Activated CD4-positive, alpha-beta T cell treated with anti-CD3 and anti-CD28 coated beads, Interleukin-2, amount 50 U/mL, for 24 hours (primary cell): ENCODE measurements around the gene DDA1.

Experiments used
- DNase-seq, 2 donors: peaks; one replicate each; pipeline ENCODE4 v3.0.0-alpha.2; 2020; ENCODE audit warnings: low read depth in 1 of 2, low spot score in 1 of 2

The DDA1 gene

DNA sequence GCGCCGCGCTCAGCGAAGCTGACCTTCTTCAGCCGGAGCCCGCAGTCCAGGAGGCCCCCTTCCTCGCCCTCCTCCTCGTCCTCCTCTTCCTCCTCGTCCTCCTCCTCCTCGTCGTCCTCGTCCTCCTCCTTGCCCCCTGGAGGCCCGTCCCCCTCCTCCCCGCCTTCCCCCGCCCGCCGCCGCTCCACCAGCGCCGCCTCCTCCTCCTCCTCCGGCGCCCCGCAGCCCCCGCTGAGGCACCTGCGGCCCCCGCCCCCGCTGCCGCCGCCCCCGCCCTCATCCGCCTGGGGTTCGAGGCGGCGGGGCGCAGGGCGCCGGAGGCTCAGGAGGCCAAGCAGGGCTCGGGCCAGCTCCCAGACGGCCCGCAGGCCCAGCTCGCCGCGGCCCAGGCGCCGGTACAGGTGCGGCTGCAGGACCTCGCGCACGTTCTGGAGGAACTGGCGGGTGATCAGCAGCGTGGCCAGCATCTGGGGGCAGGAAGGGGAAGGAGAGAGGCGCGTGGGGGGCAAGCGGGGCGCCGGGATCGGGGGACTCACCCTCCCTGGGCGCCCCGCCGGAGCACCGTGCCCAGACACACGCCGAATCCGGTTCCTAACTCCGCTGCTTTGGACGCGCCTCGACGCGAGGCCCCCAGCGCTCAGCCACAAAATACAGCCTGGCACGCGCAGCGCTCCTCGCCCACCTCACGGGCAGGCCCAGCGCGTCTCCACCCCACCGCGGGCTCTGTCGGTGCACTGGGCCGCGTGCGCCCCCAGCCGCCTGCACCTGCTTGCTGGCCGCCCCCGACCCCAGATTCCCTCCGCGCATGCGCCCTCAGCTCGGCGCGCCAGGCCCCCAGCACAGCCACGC, 19.4 kb downstream of the DDA1 start:
- no peak for DNase-seq

GRCh38 chr19:17329366-17330261, 20.3 kb downstream of the DDA1 start:
- DNase-seq: no peak

DNA sequence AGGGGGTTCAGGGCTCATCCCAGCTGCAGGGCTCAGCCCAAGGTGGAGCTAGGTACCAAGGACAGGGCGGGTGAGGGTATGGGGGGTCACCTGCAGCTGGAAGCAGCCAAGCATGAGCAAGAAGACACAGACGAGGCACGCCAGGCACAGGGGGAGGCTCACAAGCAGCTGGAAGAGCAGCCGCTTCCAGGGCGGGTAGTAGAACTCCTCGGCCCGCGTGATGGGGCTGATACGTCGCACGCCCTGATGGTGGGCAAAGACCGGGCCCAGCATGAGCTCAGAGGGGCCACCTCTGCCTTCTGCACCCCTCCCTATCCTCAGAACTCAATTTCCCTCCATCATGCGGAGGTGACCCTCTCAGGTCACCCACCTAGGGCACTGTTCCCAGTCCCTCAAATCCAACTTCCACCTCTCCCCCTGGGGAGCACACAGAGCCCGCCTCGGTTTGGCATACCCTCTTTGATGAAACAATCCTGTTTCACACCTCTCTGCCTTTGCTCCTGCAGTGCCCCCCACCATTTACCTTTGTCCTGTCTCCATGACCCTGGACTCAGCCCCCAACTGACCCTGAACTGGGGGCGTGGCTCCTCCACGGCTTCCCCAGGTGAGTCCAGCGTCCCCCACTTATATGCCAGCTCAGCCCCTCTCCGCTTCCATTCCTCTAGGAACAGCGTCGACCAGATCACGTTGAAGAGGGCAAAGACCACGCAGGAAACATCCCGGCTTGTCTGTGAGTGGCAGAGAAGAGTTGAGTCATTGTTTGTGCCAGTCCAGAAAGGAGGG, 21.1 kb downstream of the DDA1 start:
- DNase-seq: no peak

DNA sequence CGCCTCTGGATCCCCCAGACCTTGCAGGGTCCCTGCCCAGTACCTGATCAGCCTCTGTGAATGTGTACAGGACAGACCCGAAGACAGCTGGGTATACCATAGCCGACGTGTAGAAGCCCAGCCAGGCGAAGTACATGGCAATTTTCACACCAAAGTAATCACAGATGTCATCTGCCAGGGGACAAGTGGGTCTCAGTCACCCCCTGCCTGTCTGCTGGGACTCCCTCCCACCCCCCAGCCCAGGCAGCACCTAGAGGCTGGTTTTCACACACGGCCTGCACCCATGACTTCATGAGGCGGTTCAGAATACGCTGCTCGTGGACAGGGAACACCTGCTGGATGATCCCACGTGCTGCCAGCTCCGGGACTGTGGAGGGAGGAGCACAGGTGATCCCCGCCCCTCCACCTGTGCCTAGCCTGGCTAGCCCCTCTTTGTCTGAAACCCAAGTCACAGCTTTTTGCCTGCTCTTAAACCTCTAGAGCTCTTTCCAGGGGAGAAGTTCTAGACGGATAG, 21.7 kb downstream of the DDA1 start:
- DNase-seq: no peak

DNA sequence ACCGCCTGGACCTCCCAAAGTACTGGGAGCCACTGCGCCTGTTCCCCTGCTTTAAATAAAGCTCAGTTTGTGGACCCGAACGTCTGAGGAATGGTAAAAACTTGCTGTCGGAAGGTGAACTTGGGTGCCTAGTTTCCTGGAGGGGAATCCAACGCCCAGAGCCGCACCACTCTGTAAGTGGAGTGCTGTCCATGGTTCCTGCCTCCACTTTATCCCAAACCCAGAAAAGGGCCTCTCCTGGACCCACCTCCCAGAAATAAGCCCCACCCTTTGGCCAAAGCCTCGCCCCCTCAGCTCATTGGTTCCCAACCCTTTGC, 23.0 kb downstream of the DDA1 start:
- no peak for DNase-seq

- DNase-seq: no peak
These were observed 23.6 kb downstream of the DDA1 start for GRCh38 chr19:17332677-17333581.

GRCh38 chr19:17333611-17334413, 24.4 kb downstream of the DDA1 start:
- peak; percentile 48 to 73 for DNase-seq

GRCh38 chr19:17334414-17335409, 25.3 kb downstream of the DDA1 start, which contains the start of gene ANO8:
Gene ANO8, minus strand, starts transcription at chr19:17334855. Its CDS starts 185 bp downstream, at chr19:17334670.
- DNase-seq: peak; percentile 87 to 95

DNA sequence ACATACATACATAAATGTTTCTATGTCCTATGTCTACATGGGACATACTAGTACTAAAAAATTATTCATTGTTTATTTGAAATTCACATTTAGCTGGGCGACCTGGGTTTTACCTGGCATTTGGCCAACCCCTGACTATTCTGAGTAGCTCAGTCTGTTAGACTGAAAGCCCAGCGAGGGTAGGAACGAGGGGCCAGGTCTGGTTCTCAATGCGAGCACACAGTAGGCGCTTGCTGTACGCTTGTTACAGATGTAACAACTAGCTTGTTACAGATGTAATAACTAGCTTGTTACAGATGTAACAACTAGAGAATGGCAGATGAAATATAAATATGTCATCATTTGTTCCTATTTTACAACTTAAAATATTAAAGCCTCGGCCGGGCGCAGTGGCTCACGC, 26.2 kb downstream of the DDA1 start:
- DNase-seq: no peak

GRCh38 chr19:17336872-17337674, 27.7 kb downstream of the DDA1 start, which contains the start of gene GTPBP3:
Gene GTPBP3, plus strand, starts transcription at chr19:17337553. Its CDS starts 59 bp downstream, at chr19:17337612.
- peak; percentile 86 to 97 for DNase-seq

- no peak for DNase-seq
These were observed 28.5 kb downstream of the DDA1 start for GRCh38 chr19:17337675-17338432.

- DNase-seq: no peak
These were observed 29.2 kb downstream of the DDA1 start for GRCh38 chr19:17338433-17339078.

GRCh38 chr19:17339088-17339741, 29.9 kb downstream of the DDA1 start:
- DNase-seq: no peak

- no peak for DNase-seq
These were observed 31.0 kb downstream of the DDA1 start for GRCh38 chr19:17340302-17340870.

DNA sequence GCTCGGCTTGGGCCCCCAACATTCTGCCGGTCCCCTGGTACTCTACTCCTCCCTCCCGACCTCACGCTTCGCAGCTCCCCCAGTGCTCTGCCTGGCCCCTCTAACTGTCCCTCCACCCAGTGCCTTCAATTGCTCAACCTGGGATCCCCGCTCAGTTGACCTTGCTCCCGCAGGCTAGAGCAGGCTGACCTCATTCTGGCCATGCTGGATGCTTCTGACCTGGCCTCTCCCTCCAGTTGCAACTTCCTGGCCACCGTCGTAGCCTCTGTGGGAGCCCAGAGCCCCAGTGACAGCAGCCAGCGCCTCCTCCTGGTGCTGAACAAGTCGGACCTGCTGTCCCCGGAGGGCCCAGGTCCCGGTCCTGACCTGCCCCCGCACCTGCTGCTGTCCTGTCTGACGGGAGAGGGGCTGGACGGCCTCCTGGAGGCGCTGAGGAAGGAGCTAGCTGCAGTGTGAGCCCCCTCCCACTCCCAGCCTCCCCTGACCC, 31.6 kb downstream of the DDA1 start:
- DNase-seq: no peak
